Caco-2 (cell line): Measurements from ENCODE around the gene ZNF428. TPM values are rescaled to one million over a fixed set of nuclear protein-coding genes. Genes with fewer than 3 reads are reported as not detected.

Experiments used
- BruUV-seq: library from RNA; stranded (reverse); fragments of 400-500 nt; replicated peaks from 2 replicates; lab custom pipeline; 2021; lab: Mats Ljungman, UMichigan
- CTCF ChIA-PET: fragments of 300-600 bp; sonication (Branson Sonifier 250); formaldehyde crosslinking; loops from one replicate; lab custom pipeline; 2022; ENCODE audit warnings: antibody characterized with exemption; lab: Charles Lee
- POLR2A ChIA-PET: fragments of 300-600 bp; sonication (Branson Sonifier 250); formaldehyde crosslinking; loops from one replicate; lab custom pipeline; 2022; ENCODE audit warnings: antibody characterized with exemption; lab: Charles Lee
- DNase-seq, 2 experiments: peaks; one replicate each; pipeline versions ENCODE4 v3.0.0 to v3.0.0-alpha.2; 2020 to 2022
- H3K27me3 ChIP-seq: replicated peaks from 2 replicates; pipeline ENCODE4 v1.6.0; 2011; ENCODE audit warnings: low read length; ENCODE audit not compliant: control insufficient read depth, insufficient read depth
- H3K36me3 ChIP-seq: 2 replicates; pipeline ENCODE4 v1.5.1; 2011; ENCODE audit warnings: low read length; ENCODE audit not compliant: control insufficient read depth, insufficient read depth
- H3K4me1 ChIP-seq: fragments of 250-450 bp; sonication (Bioruptor Pico); 2 replicates; pipeline ENCODE4 v1.5.1; 2020; ENCODE audit warnings: mild to moderate bottlenecking
- H3K4me3 ChIP-seq: 2 replicates; pipeline ENCODE4 v1.5.1; 2011; ENCODE audit warnings: low read depth, mild to moderate bottlenecking, control low read depth, low read length
- H3K9me3 ChIP-seq: fragments of 250-450 bp; sonication (Bioruptor Pico); 2 replicates; pipeline ENCODE4 v1.5.1; 2020; ENCODE audit warnings: mild to moderate bottlenecking, moderate library complexity
- H3K27ac Mint-ChIP-seq: one replicate; pipeline ENCODE4 v1.8.0; 2022; ENCODE audit warnings: mixed read lengths; ENCODE audit not compliant: unreplicated experiment
- H3K27me3 Mint-ChIP-seq: one replicate; pipeline ENCODE4 v1.8.0; 2022; ENCODE audit warnings: mixed read lengths; ENCODE audit not compliant: insufficient read depth, unreplicated experiment
- H3K36me3 Mint-ChIP-seq: one replicate; pipeline ENCODE4 v1.8.0; 2022; ENCODE audit warnings: mild to moderate bottlenecking, mixed read lengths; ENCODE audit not compliant: insufficient read depth, unreplicated experiment
- H3K4me1 Mint-ChIP-seq: one replicate; pipeline ENCODE4 v1.8.0; 2022; ENCODE audit warnings: low read depth, mixed read lengths; ENCODE audit not compliant: unreplicated experiment
- H3K4me3 Mint-ChIP-seq: one replicate; pipeline ENCODE4 v1.8.0; 2022; ENCODE audit warnings: mild to moderate bottlenecking, moderate library complexity, mixed read lengths; ENCODE audit not compliant: unreplicated experiment
- H3K9me3 Mint-ChIP-seq: one replicate; pipeline ENCODE4 v1.8.0; 2022; ENCODE audit warnings: mixed read lengths; ENCODE audit not compliant: unreplicated experiment
- intact Hi-C: fragments of 100-400 bp; cut with micrococcal nuclease; formaldehyde crosslinking; loops from one replicate; pipeline ENCODE4 v1.10.0; 2022; ENCODE audit not compliant: unreplicated experiment
- total RNA-seq: library from RNA; stranded (reverse); gene quantifications from 2 replicates; pipeline ENCODE4 v1.2.3, GENCODE V29; 2022
- TF ChIP-seq, protein P1 (sequence below), 2 experiments: fragments of 200-600 bp in 1 of 2; IDR thresholded peaks; 1 replicate in 1 of 2; 2 replicates in 1 of 2; pipeline versions ENCODE4 v1.5.1 to v1.8.0; 2011 to 2022; ENCODE audit warnings: antibody characterized with exemption in 1 of 2, control low read depth in 1 of 2, inconsistent platforms in 1 of 2, low read depth in 1 of 2, low read length in 1 of 2, mild to moderate bottlenecking in 1 of 2, moderate library complexity in 1 of 2; ENCODE audit not compliant: insufficient read depth in 1 of 2, severe bottlenecking in 1 of 2, unreplicated experiment in 1 of 2

Gene ZNF428
- total RNA-seq, 1 experiment from 2014 or later = 38.9 TPM

DNA sequence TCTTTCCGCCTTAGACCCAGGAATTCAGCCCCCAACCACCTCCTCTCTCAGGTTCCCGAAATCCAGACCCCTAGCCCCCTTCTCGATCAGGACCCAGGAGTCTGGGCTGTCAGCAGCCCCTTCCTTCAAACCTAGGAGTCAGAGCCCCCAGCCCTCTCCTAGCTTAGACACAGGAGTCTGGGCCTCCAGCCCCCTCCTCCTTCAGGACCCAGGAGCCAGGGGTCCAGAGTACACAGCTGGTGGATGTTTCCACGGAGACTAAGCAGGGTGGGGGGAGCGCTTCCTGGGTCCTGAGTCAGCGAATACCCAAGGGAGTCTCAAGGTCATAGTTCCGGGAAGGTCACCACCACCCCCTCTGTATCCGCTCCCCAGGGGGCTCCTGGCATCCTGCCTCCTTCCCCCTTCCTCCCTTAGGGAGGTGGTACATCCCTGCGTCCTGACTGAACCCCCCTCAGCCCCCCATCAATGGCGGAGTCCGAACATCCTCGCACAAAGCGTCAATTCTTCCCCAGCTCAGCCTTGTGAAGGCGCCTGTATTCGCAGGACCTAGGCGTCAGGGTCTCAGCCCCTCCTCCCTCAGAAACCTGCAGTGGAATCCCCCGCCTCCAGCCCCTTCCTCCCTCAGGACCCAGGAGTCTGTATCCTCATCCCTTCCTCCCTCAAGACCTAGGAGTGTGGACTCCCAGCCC, 15.6 kb upstream of the ZNF428 start:
- peaks cover 7% of the 10 kb centered on the region for H3K27me3 Mint-ChIP-seq
- TF ChIP-seq, protein P1, sequence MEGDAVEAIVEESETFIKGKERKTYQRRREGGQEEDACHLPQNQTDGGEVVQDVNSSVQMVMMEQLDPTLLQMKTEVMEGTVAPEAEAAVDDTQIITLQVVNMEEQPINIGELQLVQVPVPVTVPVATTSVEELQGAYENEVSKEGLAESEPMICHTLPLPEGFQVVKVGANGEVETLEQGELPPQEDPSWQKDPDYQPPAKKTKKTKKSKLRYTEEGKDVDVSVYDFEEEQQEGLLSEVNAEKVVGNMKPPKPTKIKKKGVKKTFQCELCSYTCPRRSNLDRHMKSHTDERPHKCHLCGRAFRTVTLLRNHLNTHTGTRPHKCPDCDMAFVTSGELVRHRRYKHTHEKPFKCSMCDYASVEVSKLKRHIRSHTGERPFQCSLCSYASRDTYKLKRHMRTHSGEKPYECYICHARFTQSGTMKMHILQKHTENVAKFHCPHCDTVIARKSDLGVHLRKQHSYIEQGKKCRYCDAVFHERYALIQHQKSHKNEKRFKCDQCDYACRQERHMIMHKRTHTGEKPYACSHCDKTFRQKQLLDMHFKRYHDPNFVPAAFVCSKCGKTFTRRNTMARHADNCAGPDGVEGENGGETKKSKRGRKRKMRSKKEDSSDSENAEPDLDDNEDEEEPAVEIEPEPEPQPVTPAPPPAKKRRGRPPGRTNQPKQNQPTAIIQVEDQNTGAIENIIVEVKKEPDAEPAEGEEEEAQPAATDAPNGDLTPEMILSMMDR (IDR thresholded peaks at IDR 0.05; ENCODE audit: insufficient read depth in 1 of 2, low read depth in 1 of 2, low read length in 1 of 2, severe bottlenecking in 1 of 2, unreplicated experiment in 1 of 2) = no peak
- no peak overlapping the region for H3K4me3 ChIP-seq
- H3K9me3 Mint-ChIP-seq = no peaks in the 10 kb centered on the region
- ChIA-PET POLR2A (no interaction called here), CTCF (interaction anchor here (0.7 kb wide), 1 partner anchor 27 kb away, joined by 4 read pairs; no protein-coding TSS in a partner anchor)
- H3K27me3 ChIP-seq = no peaks in the 10 kb centered on the region; the same call in 1 of the 2 replicates
- H3K4me3 Mint-ChIP-seq = no peak overlapping the region
- H3K4me1 ChIP-seq = peaks cover 14% of the 10 kb centered on the region; the same call in 1 of the 2 replicates
- H3K4me1 Mint-ChIP-seq = peaks cover 19% of the 10 kb centered on the region
- BruUV-seq = no TSS peak
- no peak for DNase-seq
- no peaks in the 10 kb centered on the region for H3K36me3 Mint-ChIP-seq
- intact Hi-C loops = loop anchor here (2.0 kb wide), 1 partner anchor 16 kb away; the partner anchor contains the start of gene ZNF428
- H3K9me3 ChIP-seq = no peaks in the 10 kb centered on the region
- H3K36me3 ChIP-seq = no peaks in the 10 kb centered on the region
- no peak overlapping the region for H3K27ac Mint-ChIP-seq

DNA sequence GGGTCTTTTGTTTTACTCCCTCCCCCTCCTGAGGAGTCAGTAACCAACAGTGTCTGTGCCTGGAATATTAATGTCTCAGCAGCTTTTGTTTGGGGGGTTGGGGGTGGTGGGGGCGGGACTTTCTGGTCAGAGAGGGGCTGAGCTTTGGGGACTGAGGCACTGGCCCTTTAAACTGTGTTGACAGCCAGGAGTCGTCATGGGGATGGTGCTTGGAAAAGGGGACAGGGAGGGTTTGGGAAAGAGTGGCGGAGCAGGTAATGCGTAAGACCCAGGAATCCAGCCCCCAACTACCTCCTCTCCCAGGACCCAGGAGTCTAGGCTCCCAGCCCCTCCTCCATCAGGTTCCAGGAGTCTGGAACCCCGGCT, 15.1 kb upstream of the ZNF428 start:
- no peaks in the 10 kb centered on the region; the same call in 1 of the 2 replicates for H3K27me3 ChIP-seq
- no TSS peak for BruUV-seq
- Mint-ChIP-seq H3K27ac (no peak overlapping the region), H3K4me3 (no peak overlapping the region), H3K36me3 (no peaks in the 10 kb centered on the region), H3K27me3 (peaks cover 7% of the 10 kb centered on the region), H3K9me3 (no peaks in the 10 kb centered on the region), H3K4me1 (peaks cover 19% of the 10 kb centered on the region)
- DNase-seq = no peak
- H3K4me3 ChIP-seq = no peak overlapping the region
- no peaks in the 10 kb centered on the region for H3K9me3 ChIP-seq
- intact Hi-C loops = loop anchor here (2.0 kb wide), 1 partner anchor 16 kb away; the partner anchor contains the start of gene ZNF428
- TF ChIP-seq, protein P1 (IDR thresholded peaks at IDR 0.05; ENCODE audit: insufficient read depth in 1 of 2, low read depth in 1 of 2, low read length in 1 of 2, severe bottlenecking in 1 of 2, unreplicated experiment in 1 of 2) = no peak
- no peaks in the 10 kb centered on the region for H3K36me3 ChIP-seq
- ChIA-PET CTCF (interaction anchor here (0.6 to 0.7 kb wide), 2 partner anchors 28 to 33 kb away, joined by 3 to 4 read pairs; no protein-coding TSS in a partner anchor), POLR2A (no interaction called here)
- H3K4me1 ChIP-seq = peaks cover 14% of the 10 kb centered on the region; the same call in 1 of the 2 replicates

DNA sequence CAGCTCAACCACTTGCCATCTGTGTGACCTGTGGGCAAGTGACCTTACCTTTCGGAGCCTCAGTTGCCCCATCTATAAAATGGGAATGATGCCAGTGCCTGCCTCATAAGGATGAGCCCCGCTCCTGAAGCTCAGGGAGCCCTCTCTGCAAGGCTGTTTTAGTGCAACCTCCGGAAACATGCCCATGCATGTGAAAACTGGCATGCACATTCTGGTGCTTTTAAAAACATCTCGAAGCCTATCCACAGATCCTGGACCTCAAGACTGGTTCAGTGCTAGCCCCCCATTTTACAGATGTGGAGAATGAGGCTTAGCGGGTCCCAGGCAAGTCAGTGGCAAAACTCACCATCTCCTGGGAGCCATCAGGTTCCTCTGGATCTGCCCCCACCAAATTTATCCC, 14.6 kb upstream of the ZNF428 start:
- Mint-ChIP-seq H3K4me3 (no peak overlapping the region), H3K27ac (no peak overlapping the region), H3K27me3 (peaks cover 5% of the 10 kb centered on the region), H3K9me3 (no peaks in the 10 kb centered on the region), H3K36me3 (no peaks in the 10 kb centered on the region), H3K4me1 (peaks cover 16% of the 10 kb centered on the region)
- Histone ChIP-seq H3K4me3 (no peak overlapping the region), H3K4me1 (peaks cover 14% of the 10 kb centered on the region; the same call in 1 of the 2 replicates), H3K27me3 (no peaks in the 10 kb centered on the region; the same call in 1 of the 2 replicates), H3K9me3 (no peaks in the 10 kb centered on the region), H3K36me3 (no peaks in the 10 kb centered on the region)
- intact Hi-C loops = loop anchor here (2.0 kb wide), 1 partner anchor 15 kb away; the partner anchor contains the start of gene ZNF428
- no peak for DNase-seq
- CTCF ChIA-PET = interaction anchor here (0.6 kb wide), 1 partner anchor 33 kb away, joined by 3 read pairs; no protein-coding TSS in a partner anchor
- POLR2A ChIA-PET = no interaction called here
- TF ChIP-seq, protein P1 (IDR thresholded peaks at IDR 0.05; ENCODE audit: insufficient read depth in 1 of 2, low read depth in 1 of 2, low read length in 1 of 2, severe bottlenecking in 1 of 2, unreplicated experiment in 1 of 2) = no peak
- BruUV-seq = no TSS peak
